PC-3 (cell line): ENCODE results near the gene NACC1. TPM values are rescaled to one million over a fixed set of nuclear protein-coding genes. Genes with fewer than 3 reads are reported as not detected.
A peak's percentile ranks its signal among the peaks of the same experiment; 100 is the strongest.

ENCODE experiments used
- ATAC-seq: fragments of 200-7000 bp; cut with Tn5 transposase; 2 replicates; pipeline ENCODE4 v1.9.1; 2020; ENCODE audit warnings: mild to moderate bottlenecking, moderate library complexity
- BruUV-seq: library from RNA; stranded (reverse); fragments of 400-500 nt; replicated peaks from 2 replicates; lab custom pipeline; 2021; lab: Mats Ljungman, UMichigan
- CTCF ChIA-PET: fragments of 300-600 bp; sonication (Branson Sonifier 250); formaldehyde crosslinking; loops from one replicate; lab custom pipeline; 2022; ENCODE audit warnings: antibody characterized with exemption; lab: Charles Lee
- POLR2A ChIA-PET: fragments of 300-600 bp; sonication (Branson Sonifier 250); formaldehyde crosslinking; loops from one replicate; lab custom pipeline; 2022; ENCODE audit warnings: antibody characterized with exemption; ENCODE audit not compliant: unreplicated experiment; lab: Charles Lee
- DNase-seq: peaks from one replicate; pipeline ENCODE4 v3.0.0-alpha.2; 2015
- H2AFZ ChIP-seq: fragments of 300-600 bp; sonication (generic); 2 replicates; pipeline ENCODE4 v1.6.0; 2016; ENCODE audit warnings: antibody characterized with exemption, low read length
- H3F3A ChIP-seq: fragments of 300-600 bp; sonication (generic); one replicate; pipeline ENCODE4 v1.6.0; 2017; ENCODE audit warnings: antibody characterized with exemption, low read length, control low read depth, mild to moderate bottlenecking; ENCODE audit not compliant: unreplicated experiment
- H3K27ac ChIP-seq: fragments of 300-600 bp; sonication (generic); 2 replicates; pipeline ENCODE4 v1.5.1; 2016; ENCODE audit warnings: mild to moderate bottlenecking, low read length
- H3K27me3 ChIP-seq: fragments of 300-600 bp; sonication (generic); 2 replicates; pipeline ENCODE4 v1.6.1; 2016; ENCODE audit warnings: low read length, mixed read lengths
- H3K36me3 ChIP-seq: fragments of 300-600 bp; sonication (generic); 2 replicates; pipeline ENCODE4 v1.6.1; 2016; ENCODE audit warnings: low read depth, mixed run types, low read length, mixed read lengths
- H3K4me1 ChIP-seq: fragments of 300-600 bp; sonication (generic); 2 replicates; pipeline ENCODE4 v1.5.1; 2016; ENCODE audit warnings: low read length; ENCODE audit not compliant: insufficient read depth
- H3K4me2 ChIP-seq: fragments of 300-600 bp; sonication (generic); 2 replicates; pipeline ENCODE4 v1.6.0; 2016; ENCODE audit warnings: low read length
- H3K4me3 ChIP-seq: fragments of 300-600 bp; sonication (generic); 2 replicates; pipeline ENCODE4 v1.5.1; 2016; ENCODE audit warnings: mild to moderate bottlenecking, low read length, mixed read lengths
- H3K79me2 ChIP-seq: fragments of 300-600 bp; sonication (generic); 2 replicates; pipeline ENCODE4 v1.6.1; 2017; ENCODE audit warnings: low read length, mixed read lengths
- H3K9ac ChIP-seq: fragments of 300-600 bp; sonication (generic); 2 replicates; pipeline ENCODE4 v1.6.0; 2016; ENCODE audit warnings: mild to moderate bottlenecking, low read length
- H3K9me2 ChIP-seq: fragments of 300-600 bp; sonication (generic); replicated peaks from 2 replicates; pipeline ENCODE4 v1.6.1; 2016; ENCODE audit warnings: mixed run types, low read length, mixed read lengths
- H3K9me3 ChIP-seq: fragments of 300-600 bp; sonication (generic); 2 replicates; pipeline ENCODE4 v1.6.1; 2016; ENCODE audit warnings: low read length, mixed read lengths
- H4K20me1 ChIP-seq: fragments of 300-600 bp; sonication (generic); 2 replicates; pipeline ENCODE4 v1.6.1; 2016; ENCODE audit warnings: low read length, mixed read lengths
- EZH2 ChIP-seq: fragments of 300-600 bp; sonication (generic); IDR thresholded peaks from one replicate; pipeline ENCODE4 v1.6.1; 2017; ENCODE audit warnings: antibody characterized with exemption, mild to moderate bottlenecking, low read length; ENCODE audit not compliant: unreplicated experiment
- EZH2phosphoT487 ChIP-seq: fragments of 300-600 bp; sonication (generic); IDR thresholded peaks from 2 replicates; pipeline ENCODE4 v1.6.1; 2018; ENCODE audit warnings: mild to moderate bottlenecking, antibody characterized with exemption, low read length, borderline replicate concordance
- intact Hi-C: fragments of 100-400 bp; cut with micrococcal nuclease; formaldehyde crosslinking; loops from 2 replicates; pipeline ENCODE4 v1.9.0; 2023
- total RNA-seq: library from RNA; depleted of rRNA; stranded (reverse); fragments of >200 nt; gene quantifications from 2 replicates; pipeline ENCODE4 v1.2.3, GENCODE V29; 2014
- TF ChIP-seq, protein P1 (sequence below): fragments of 300-600 bp; sonication (generic); conservative IDR thresholded peaks from 2 replicates; pipeline ENCODE4 v1.5.1; 2017; ENCODE audit warnings: antibody characterized with exemption, low read depth, mild to moderate bottlenecking, low read length

Gene NACC1
- total RNA-seq, 1 experiment from 2014 or later = 266 TPM

DNA sequence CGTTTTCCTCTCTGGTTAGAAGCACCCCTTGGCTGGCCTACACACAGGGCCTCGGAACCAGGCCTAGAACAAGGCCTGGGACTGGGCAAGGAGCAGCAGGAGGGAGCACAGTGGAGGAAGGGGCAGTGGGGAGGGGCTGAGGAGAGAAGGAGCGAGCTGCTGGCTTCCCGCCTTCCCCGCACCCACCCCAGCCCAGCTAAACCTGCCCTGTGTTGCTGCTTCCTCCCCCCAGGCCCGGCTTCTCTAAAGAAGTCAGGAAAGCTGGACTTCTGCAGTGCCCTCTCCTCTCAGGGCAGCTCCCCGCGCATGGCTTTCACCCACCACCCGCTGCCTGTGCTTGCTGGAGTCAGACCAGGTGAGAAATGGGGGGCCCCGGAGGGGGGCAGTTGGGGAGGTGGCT lies 39.7 kb upstream of the NACC1 start:
- CTCF ChIA-PET = interaction anchor here (0.6 kb wide), 2 partner anchors 23 to 37 kb away, joined by 3 read pairs; no protein-coding TSS in a partner anchor
- intact Hi-C loops = no loop called here
- Histone ChIP-seq H3K79me2 (no peaks in the 10 kb centered on the region), H3K27ac (no peak overlapping the region), H4K20me1 (no peaks in the 10 kb centered on the region), H3K4me2 (no peak overlapping the region), H3F3A (no peaks in the 10 kb centered on the region), H3K4me1 (peaks cover 6% of the 10 kb centered on the region), H3K9ac (no peak overlapping the region), H2AFZ (no peak overlapping the region), H3K9me3 (no peaks in the 10 kb centered on the region), H3K27me3 (no peaks in the 10 kb centered on the region), H3K36me3 (peaks cover 35% of the 10 kb centered on the region; the same call in 1 of the 2 replicates), H3K4me3 (no peak overlapping the region), H3K9me2 (no peaks in the 10 kb centered on the region)
- DNase-seq (no peak), ATAC-seq (no peak)
- no TSS peak for BruUV-seq
- TF ChIP-seq, protein P1, sequence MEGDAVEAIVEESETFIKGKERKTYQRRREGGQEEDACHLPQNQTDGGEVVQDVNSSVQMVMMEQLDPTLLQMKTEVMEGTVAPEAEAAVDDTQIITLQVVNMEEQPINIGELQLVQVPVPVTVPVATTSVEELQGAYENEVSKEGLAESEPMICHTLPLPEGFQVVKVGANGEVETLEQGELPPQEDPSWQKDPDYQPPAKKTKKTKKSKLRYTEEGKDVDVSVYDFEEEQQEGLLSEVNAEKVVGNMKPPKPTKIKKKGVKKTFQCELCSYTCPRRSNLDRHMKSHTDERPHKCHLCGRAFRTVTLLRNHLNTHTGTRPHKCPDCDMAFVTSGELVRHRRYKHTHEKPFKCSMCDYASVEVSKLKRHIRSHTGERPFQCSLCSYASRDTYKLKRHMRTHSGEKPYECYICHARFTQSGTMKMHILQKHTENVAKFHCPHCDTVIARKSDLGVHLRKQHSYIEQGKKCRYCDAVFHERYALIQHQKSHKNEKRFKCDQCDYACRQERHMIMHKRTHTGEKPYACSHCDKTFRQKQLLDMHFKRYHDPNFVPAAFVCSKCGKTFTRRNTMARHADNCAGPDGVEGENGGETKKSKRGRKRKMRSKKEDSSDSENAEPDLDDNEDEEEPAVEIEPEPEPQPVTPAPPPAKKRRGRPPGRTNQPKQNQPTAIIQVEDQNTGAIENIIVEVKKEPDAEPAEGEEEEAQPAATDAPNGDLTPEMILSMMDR = no peak
- no peak for TF ChIP-seq EZH2phosphoT487
- no peak for TF ChIP-seq EZH2
- POLR2A ChIA-PET = no interaction called here

DNA sequence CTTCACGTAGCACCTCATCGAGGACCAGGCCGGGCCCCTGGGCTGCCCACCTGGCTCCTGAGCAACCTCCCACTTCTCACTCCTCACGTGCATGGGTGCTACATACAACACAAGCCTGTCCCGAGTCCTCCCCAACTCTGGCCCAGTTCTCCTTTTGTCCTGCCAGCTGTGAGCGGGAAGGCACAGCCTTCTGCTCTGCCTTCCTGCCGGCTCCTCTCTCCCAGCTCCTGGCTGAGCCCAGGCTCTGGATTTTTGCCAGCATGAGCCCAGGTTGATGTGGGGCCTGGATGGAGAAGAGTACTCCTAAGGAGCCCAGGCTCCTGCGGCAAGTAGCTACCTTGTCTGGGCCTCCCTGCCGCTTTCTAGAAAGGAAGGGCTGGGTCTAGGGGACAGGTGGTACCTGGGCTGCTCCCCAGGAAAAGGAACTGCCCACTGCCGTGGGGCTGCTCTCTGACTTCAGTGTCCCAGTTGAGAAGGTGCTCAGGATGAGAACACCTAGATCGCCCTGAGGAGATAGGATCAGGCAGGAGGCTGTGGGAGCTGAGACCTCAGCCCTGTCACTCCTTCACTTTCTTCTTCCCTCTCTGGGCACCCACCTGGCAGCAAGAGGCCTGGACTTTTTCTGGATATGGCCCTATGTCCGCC lies 39.0 kb upstream of the NACC1 start:
- no peaks in the 10 kb centered on the region for H3K9me2 ChIP-seq
- H2AFZ ChIP-seq = no peak overlapping the region
- ATAC-seq (peak; percentile 22), DNase-seq (no peak)
- H3K4me1 ChIP-seq = peaks cover 6% of the 10 kb centered on the region
- no peak overlapping the region for H3K4me2 ChIP-seq
- intact Hi-C loops = no loop called here
- no peaks in the 10 kb centered on the region for H3K79me2 ChIP-seq
- no peak overlapping the region for H3K27ac ChIP-seq
- ChIA-PET CTCF (interaction anchor here (0.6 kb wide), 1 partner anchor 24 kb away, joined by 3 read pairs; no protein-coding TSS in a partner anchor), POLR2A (no interaction called here)
- H4K20me1 ChIP-seq = no peaks in the 10 kb centered on the region
- H3K9ac ChIP-seq = no peak overlapping the region
- H3K4me3 ChIP-seq = no peak overlapping the region
- BruUV-seq = no TSS peak
- no peaks in the 10 kb centered on the region for H3F3A ChIP-seq
- no peaks in the 10 kb centered on the region for H3K9me3 ChIP-seq
- TF ChIP-seq EZH2 (no peak), EZH2phosphoT487 (no peak)
- TF ChIP-seq, protein P1 = no peak
- peaks cover 31% of the 10 kb centered on the region; the same call in 1 of the 2 replicates for H3K36me3 ChIP-seq
- no peaks in the 10 kb centered on the region for H3K27me3 ChIP-seq

DNA sequence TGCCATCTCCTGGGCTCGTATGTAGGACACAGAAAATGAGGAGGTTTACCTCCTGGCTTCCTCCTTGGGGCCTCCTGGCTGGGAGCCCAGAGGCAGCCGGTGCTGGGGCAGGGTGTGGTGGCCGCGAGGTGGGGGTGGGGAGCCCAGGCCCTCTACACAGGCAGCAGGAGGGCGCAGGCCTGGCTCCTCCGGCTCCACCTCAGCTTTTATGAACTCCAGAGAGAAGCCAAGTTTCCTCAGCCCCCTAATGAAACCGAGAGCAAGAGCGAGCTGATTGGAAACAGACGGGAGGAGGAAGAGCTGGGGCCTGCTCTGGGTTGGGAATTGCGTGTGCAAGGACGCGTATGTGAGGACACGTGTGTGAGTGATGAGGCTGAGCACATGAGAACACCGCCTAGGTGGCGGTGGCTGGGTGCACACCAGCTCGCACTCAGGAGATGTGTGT lies 38.5 kb upstream of the NACC1 start:
- H3K27ac ChIP-seq = no peak overlapping the region
- DNase-seq (no peak), ATAC-seq (peak; percentile 43)
- H3K9me3 ChIP-seq = no peaks in the 10 kb centered on the region
- H4K20me1 ChIP-seq = no peaks in the 10 kb centered on the region
- H3K9ac ChIP-seq = no peak overlapping the region
- intact Hi-C loops = no loop called here
- H3K27me3 ChIP-seq = no peaks in the 10 kb centered on the region
- H3K4me2 ChIP-seq = no peak overlapping the region
- no peaks in the 10 kb centered on the region for H3K79me2 ChIP-seq
- ChIA-PET POLR2A (no interaction called here), CTCF (interaction anchor here (0.6 kb wide), 1 partner anchor 112 kb away, joined by 4 read pairs; no protein-coding TSS in a partner anchor)
- H3K4me3 ChIP-seq = no peak overlapping the region
- H3K36me3 ChIP-seq = peaks cover 32% of the 10 kb centered on the region; the same call in 1 of the 2 replicates
- H3F3A ChIP-seq = no peaks in the 10 kb centered on the region
- H2AFZ ChIP-seq = no peak overlapping the region
- TF ChIP-seq EZH2 (no peak), EZH2phosphoT487 (no peak)
- TF ChIP-seq, protein P1 = no peak
- H3K4me1 ChIP-seq = peaks cover 6% of the 10 kb centered on the region
- H3K9me2 ChIP-seq = no peaks in the 10 kb centered on the region
- no TSS peak for BruUV-seq
